Endodermal cell (in vitro differentiated cells): ENCODE results near the gene PCYT1A. TPM values are rescaled to one million over a fixed set of nuclear protein-coding genes. Genes with fewer than 3 reads are reported as not detected.

Source experiments
- DNase-seq: peaks from one replicate; pipeline ENCODE4 v3.0.0-alpha.2; 2017
- H3K27ac ChIP-seq: 2 replicates; pipeline ENCODE4 v1.5.1; 2013; ENCODE audit warnings: mild to moderate bottlenecking, low read depth, low read length, moderate library complexity
- H3K27me3 ChIP-seq: 2 replicates; pipeline ENCODE4 v1.6.1; 2013; ENCODE audit warnings: mild to moderate bottlenecking, low read length, moderate library complexity; ENCODE audit not compliant: insufficient read depth, control insufficient read depth, poor library complexity, severe bottlenecking
- H3K36me3 ChIP-seq: 2 replicates; pipeline ENCODE4 v1.7.0; 2013; ENCODE audit warnings: mild to moderate bottlenecking, low read length, moderate library complexity; ENCODE audit not compliant: control insufficient read depth, insufficient read depth
- H3K4me1 ChIP-seq: one replicate; pipeline ENCODE4 v1.7.0; 2013; ENCODE audit warnings: low read length; ENCODE audit not compliant: control insufficient read depth, insufficient read depth
- H3K4me3 ChIP-seq: 2 replicates; pipeline ENCODE4 v1.5.1; 2013; ENCODE audit warnings: mild to moderate bottlenecking, low read length, moderate library complexity
- H3K9ac ChIP-seq: 2 replicates; pipeline ENCODE4 v1.6.1; 2013; ENCODE audit warnings: mild to moderate bottlenecking, low read length, moderate library complexity; ENCODE audit not compliant: poor library complexity, severe bottlenecking; ENCODE audit errors: extremely low read depth
- H3K9me3 ChIP-seq: 2 replicates; pipeline ENCODE4 v1.6.1; 2013; ENCODE audit warnings: mild to moderate bottlenecking, low read length, moderate library complexity; ENCODE audit not compliant: control insufficient read depth
- H3K27ac Mint-ChIP-seq: 2 replicates; pipeline ENCODE4 v1.8.0; 2020; ENCODE audit warnings: mixed read lengths
- H3K27me3 Mint-ChIP-seq: 2 replicates; pipeline ENCODE4 v1.8.0; 2021; ENCODE audit warnings: mild to moderate bottlenecking, mixed read lengths; ENCODE audit not compliant: insufficient read depth
- H3K36me3 Mint-ChIP-seq: 2 replicates; pipeline ENCODE4 v1.8.0; 2020; ENCODE audit warnings: low read depth, mixed read lengths
- H3K4me1 Mint-ChIP-seq: 2 replicates; pipeline ENCODE4 v1.8.0; 2020; ENCODE audit warnings: mixed read lengths
- H3K4me3 Mint-ChIP-seq: 2 replicates; pipeline ENCODE4 v1.8.0; 2020; ENCODE audit warnings: mild to moderate bottlenecking, moderate library complexity, mixed read lengths
- H3K9me3 Mint-ChIP-seq: 2 replicates; pipeline ENCODE4 v1.8.0; 2020; ENCODE audit warnings: mild to moderate bottlenecking, mixed read lengths
- WGBS, 2 experiments: methylation state at CpG; one replicate each; pipeline versions ENCODE4 v1.1.5 to v1.1.7; 2013; ENCODE audit warnings: missing lambda C conversion rate in 2 of 2, mixed read lengths in 1 of 2; ENCODE audit not compliant: insufficient coverage in 1 of 2, insufficient read length in 1 of 2; 5-methylcytosine and 5-hydroxymethylcytosine counted together
- total RNA-seq, 2 donors: library from RNA; stranded (reverse); fragmentation: NEBNext Ultra II Directional in 1 of 2; extraction: Animal tissue kit (Norgen Biotek cat#: 25700) in 1 of 2; gene quantifications; 2 replicates in 1 of 2; 3 replicates in 1 of 2; pipeline ENCODE4 v1.2.1, GENCODE V29; 2021
- TF ChIP-seq, protein P1 (sequence below): fragments of 200-600 bp; sonication (generic); conservative IDR thresholded peaks from 2 replicates; pipeline ENCODE4 v1.5.0; 2021; ENCODE audit warnings: antibody characterized with exemption, mild to moderate bottlenecking

PCYT1A gene
- total RNA-seq, 2 donors from 2014 or later: 30.2 to 32.5 TPM

DNA sequence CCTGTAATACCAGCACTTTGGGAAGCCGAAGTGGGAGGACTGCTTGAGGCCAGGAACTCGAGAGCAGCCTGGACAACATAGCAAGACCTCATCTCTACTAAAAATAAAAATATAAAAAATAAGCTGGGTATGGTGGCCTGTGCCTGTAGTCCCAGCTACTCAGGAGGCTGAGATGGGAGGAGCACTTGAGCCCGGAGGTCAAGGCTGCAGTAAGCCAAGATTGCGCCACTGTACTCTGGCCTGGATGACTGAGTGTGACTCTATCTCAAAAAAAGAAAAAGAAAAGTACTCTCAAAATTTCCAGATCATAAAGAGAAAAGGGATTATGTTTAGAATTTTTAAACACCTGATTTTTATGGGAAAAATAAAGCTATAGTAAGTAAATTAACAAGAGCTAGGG is 47.1 kb downstream of the PCYT1A start:
- H3K4me3 ChIP-seq: no peak overlapping the region
- peaks cover 5% of the 10 kb centered on the region for H3K4me1 ChIP-seq
- Mint-ChIP-seq H3K27ac (no peak overlapping the region), H3K27me3 (no peaks in the 10 kb centered on the region), H3K4me1 (peaks cover 16% of the 10 kb centered on the region), H3K4me3 (no peak overlapping the region), H3K9me3 (peaks cover 18% of the 10 kb centered on the region), H3K36me3 (peaks cover 55% of the 10 kb centered on the region)
- WGBS, 2 experiments: 93% methylated on average over 4 of the region's 4 CpGs; no CpG with 5 or more reads in 1 of the 2 experiments
- no peaks in the 10 kb centered on the region for H3K27me3 ChIP-seq
- peaks cover 4% of the 10 kb centered on the region for H3K9me3 ChIP-seq
- H3K9ac ChIP-seq: no peak overlapping the region
- peaks cover 64% of the 10 kb centered on the region for H3K36me3 ChIP-seq
- DNase-seq: no peak
- TF ChIP-seq, protein P1, sequence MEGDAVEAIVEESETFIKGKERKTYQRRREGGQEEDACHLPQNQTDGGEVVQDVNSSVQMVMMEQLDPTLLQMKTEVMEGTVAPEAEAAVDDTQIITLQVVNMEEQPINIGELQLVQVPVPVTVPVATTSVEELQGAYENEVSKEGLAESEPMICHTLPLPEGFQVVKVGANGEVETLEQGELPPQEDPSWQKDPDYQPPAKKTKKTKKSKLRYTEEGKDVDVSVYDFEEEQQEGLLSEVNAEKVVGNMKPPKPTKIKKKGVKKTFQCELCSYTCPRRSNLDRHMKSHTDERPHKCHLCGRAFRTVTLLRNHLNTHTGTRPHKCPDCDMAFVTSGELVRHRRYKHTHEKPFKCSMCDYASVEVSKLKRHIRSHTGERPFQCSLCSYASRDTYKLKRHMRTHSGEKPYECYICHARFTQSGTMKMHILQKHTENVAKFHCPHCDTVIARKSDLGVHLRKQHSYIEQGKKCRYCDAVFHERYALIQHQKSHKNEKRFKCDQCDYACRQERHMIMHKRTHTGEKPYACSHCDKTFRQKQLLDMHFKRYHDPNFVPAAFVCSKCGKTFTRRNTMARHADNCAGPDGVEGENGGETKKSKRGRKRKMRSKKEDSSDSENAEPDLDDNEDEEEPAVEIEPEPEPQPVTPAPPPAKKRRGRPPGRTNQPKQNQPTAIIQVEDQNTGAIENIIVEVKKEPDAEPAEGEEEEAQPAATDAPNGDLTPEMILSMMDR: no peak
- H3K27ac ChIP-seq: no peak overlapping the region

DNA sequence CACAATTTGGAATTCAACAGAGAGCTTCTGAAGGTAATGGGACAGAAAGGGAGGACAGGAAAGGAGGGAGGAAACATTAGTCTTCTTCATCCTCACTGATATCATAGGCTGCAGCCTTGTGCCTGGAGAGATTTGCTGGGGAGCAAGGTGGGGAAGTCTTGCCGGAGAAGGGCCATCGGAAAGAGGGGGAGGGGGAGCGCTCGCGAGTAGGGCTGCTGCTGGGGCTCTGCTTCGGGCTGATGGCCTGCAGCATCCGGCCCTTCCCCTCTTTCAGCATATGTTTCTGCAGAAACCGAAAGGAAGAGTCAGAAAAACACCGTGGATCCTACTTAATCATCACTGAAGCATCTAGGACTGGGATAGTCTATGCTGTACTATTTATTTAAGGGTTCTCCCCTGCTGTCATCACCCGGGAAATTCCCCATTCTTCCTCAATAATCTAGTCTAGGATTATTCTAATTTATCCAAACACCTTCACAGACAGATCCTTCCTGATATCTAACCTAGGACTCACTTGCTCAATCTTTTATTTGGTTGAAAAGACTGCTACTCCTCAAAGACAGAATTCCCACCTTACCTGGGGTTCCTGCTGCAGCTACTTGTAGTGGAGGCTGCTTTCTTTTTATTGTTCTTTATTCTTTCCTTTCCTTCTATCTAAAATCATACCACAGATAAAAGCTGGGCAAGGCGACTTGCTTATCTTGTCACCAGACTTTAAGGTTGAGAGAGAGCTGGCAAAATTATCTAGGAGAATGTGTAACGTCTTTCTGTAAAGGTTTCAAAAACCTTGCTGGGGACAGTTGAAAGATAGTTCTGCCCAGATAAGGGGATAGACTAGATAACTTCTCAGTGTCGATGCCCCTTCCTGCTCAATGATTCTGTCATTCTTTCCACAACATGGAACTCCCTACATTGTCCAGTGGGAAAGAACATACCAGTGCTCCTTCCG is 48.6 kb downstream of the PCYT1A start:
- Histone ChIP-seq H3K9ac (no peak overlapping the region), H3K4me3 (peak overlapping the region; percentile 28), H3K9me3 (no peaks in the 10 kb centered on the region), H3K4me1 (peaks cover 5% of the 10 kb centered on the region), H3K27ac (no peak overlapping the region), H3K36me3 (peaks cover 65% of the 10 kb centered on the region), H3K27me3 (no peaks in the 10 kb centered on the region)
- Mint-ChIP-seq H3K4me3 (no peak overlapping the region), H3K27me3 (no peaks in the 10 kb centered on the region), H3K9me3 (peaks cover 10% of the 10 kb centered on the region), H3K27ac (peak overlapping the region; percentile 38), H3K36me3 (peaks cover 46% of the 10 kb centered on the region), H3K4me1 (peaks cover 16% of the 10 kb centered on the region)
- TF ChIP-seq, protein P1: no peak
- DNase-seq: no peak
- WGBS, 2 experiments: 81 to 94% methylated on average over 8 to 14 of the region's 14 CpGs

DNA sequence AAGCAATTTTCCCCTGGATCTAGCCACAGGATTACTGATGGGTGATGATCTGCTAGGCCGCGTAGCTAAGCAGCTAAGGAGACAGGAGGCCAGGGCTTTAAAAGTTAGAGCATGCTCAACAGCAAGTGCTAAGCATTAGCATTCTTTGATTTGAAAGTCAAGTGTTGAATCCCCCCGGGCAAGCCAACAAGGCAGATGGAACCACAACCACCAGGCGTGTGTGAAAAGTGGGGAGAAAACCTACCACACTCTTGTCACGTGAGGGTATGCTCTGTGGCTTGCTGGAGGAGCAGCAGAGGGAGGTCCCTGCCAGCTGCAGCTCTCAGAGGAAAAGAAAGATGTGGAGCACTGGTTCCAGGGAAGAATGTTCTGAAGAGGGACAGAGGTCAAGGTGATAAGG is 50.3 kb downstream of the PCYT1A start:
- TF ChIP-seq, protein P1: no peak
- Mint-ChIP-seq H3K4me3 (no peak overlapping the region), H3K27ac (no peak overlapping the region), H3K36me3 (peaks cover 36% of the 10 kb centered on the region), H3K9me3 (no peaks in the 10 kb centered on the region), H3K4me1 (peaks cover 16% of the 10 kb centered on the region), H3K27me3 (no peaks in the 10 kb centered on the region)
- WGBS, 2 experiments: 87 to 100% methylated on average over 3 to 5 of the region's 5 CpGs
- DNase-seq: no peak
- no peaks in the 10 kb centered on the region for H3K27me3 ChIP-seq
- H3K27ac ChIP-seq: no peak overlapping the region
- H3K36me3 ChIP-seq: peaks cover 58% of the 10 kb centered on the region
- H3K9me3 ChIP-seq: no peaks in the 10 kb centered on the region
- H3K9ac ChIP-seq: no peak overlapping the region
- H3K4me1 ChIP-seq: peaks cover 5% of the 10 kb centered on the region
- H3K4me3 ChIP-seq: no peak overlapping the region
